Measurements from ENCODE around the gene DNLZ.

Gene DNLZ

GRCh38 chr9:136341769-136342168 lies 21.8 kb downstream of the DNLZ start:
- DNase-seq, result no peak

DNA sequence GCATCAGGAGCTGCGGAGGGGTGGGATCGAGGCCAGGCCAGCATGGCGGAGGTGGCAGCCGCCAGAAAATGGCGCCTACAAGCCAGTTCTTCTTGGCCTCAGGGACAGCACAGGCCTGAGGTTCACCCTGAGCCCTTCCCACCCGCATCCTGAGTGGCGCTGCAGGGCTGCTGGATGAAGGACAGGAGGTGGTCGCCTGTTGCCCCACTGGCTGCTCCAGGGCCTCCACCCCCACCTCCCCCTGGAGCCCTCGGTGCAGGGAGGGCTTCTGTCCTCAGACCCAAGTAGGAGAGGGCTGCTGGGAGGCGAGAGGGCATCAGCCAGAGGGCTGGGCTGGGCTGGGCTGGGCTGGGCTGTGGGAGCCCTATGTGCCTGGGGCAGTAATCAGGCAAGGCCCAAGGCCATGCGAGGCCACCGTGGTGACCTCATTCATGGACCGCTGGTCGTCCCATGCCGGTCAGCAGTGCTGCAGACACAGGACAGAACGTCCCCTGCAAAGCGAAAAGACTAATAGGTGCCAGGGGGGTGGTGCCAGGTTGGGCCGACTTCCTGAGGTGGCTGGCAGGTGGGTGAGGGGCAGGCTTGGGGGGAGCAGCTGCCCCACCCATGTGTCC lies 22.4 kb downstream of the DNLZ start:
- no peak for DNase-seq

DNA sequence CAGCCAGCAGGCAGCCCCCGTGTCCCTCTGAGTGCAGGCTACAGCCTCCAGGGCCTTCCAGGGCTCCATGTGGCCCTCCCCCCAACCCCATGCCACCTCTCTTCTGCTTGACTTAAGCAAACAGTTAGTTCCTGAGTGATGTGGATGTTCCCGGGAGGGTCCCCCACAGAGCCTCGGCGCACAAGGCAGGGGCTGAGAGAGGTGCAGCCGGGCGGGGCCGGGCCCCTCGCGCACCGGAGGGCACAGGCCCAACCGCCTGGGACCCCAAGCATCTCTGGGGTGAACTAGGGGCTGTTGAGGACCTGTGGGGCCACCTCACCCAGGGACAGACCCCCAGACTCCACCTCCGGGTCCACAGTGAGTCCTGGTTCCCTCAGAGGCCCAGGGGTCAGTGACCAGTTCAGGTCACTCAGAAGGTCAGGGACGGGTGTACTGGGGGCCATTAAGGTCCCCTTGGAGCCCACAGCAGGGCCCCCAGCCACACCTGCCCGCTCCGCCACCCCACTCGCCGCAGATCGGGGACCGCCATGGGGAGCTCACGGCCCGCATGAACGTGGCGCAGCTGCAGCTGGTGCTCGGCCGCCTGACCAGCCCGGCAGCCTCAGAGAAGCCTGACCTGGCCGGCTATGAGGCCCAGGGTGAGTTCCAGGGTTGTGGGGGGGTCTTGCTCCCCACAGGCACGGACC lies 23.0 kb downstream of the DNLZ start:
- DNase-seq, result no peak

DNA sequence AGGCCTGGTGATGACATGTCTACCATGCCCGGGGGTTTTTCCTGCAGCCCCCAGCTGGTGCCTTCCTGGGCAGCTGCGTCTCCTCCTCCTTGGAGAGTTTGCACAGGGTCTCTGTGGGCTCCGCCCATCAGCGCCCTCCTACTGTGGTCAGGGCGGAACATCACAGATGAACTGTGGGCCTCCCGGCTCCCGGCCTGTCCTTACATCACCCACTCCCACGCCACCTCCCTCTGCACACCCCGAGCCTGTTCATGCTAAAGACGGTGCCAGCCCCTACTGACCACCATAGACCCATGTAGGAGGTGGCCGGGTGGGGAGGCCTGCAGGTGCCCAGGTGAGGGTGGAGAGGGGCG lies 23.6 kb downstream of the DNLZ start:
- DNase-seq, result no peak

DNA sequence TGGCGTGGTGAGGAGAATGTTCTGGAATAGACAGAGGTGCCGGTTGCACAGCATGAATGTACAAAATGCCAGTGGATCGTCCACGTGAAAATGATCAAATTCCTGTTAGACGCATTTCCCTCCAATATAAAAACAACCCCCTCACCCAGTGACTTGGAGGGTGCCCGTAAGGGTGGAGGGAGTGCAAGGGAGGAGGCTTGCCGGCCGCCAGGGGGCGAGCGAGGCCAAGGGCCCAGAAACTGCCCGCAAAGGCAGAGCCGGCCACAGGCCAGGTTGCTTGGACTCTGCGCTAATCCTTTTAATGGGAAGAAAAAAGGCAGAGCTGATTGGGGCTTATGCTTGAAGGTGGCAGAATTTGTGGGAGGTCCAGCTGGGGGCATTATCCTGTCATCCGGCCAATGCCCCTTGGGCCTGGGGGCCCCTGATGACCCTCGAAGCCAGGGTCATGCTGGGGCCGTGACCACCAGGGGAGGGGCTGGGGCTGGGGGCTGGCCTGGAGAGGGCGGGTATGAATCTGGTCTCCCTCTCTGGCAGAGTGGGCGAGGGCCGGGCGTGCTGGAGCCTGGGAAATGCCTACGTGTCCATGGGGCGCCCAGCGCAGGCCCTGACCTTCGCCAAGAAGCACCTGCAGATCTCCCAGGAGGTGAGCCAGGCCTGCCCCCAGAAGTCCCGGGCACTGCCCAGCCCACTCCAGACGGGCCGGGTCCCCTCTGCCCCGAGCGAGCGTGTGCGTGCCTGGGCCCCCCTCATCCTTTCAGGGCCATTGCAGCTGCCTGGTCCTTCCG lies 24.2 kb downstream of the DNLZ start:
- DNase-seq, result peak; percentile 75

DNA sequence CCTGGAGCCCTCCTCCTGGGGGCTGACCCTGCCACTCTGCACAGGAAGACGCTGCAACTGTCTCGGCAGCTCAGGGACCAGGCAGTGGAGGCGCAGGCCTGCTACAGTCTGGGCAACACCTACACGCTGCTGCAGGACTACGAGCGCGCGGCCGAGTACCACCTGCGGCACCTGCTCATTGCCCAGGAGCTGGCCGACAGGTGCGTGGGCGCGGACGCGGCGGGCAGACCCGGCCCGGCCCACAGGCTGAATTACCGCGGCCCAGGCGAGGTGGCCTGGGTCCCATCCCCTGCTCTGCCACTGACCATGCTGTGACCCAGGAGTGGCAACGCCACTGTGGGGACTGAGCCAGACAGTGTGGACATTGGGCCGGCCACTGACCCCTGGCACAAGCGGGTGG lies 25.0 kb downstream of the DNLZ start:
- no peak for DNase-seq

DNA sequence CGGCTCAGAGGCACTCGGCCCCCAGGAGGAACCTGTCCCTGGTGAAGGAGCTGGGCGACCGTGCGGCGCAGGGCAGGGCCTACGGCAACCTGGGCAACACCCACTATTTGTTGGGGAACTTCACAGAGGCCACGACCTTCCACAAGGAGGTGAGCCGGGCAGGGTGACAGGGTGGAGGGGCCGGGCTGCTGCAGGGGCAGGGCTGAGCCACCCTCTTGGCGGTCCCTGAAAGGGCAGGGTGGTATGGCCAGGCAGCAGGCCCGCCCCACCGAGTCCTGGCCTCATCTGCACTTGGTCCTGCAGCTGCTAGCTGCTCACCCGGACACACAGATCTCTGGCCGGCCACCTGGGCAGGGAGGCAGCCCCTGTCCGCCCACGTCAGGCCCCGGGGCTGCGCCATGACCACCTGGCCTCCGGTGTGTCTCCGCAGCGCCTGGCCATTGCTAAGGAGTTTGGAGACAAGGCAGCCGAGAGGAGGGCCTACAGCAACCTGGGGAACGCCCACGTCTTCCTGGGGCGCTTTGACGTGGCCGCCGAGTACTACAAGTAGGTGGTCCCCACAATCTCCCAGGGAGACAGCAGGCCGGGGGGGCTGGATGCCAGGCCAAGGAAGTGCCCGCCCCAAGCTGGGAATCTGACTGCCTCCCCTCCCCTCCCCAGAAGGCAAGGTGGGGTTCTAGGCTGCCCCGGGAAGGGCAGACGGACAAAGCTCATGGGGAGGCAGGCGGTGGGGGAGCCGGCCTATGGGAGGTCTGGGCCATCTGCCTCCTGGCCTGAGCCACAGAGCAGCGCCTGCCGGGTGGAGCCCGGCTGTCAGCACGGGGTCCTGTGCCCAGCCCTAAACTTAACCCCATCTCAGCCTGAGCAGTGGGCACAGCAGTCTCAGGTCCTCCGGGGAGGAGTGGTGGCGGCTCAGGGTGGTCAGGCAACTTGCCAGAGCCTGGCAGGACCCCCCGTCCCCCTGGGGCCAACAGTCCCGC lies 25.8 kb downstream of the DNLZ start:
- no peak for DNase-seq

- no peak for DNase-seq
These were observed 26.7 kb downstream of the DNLZ start for GRCh38 chr9:136336881-136337280.

DNA sequence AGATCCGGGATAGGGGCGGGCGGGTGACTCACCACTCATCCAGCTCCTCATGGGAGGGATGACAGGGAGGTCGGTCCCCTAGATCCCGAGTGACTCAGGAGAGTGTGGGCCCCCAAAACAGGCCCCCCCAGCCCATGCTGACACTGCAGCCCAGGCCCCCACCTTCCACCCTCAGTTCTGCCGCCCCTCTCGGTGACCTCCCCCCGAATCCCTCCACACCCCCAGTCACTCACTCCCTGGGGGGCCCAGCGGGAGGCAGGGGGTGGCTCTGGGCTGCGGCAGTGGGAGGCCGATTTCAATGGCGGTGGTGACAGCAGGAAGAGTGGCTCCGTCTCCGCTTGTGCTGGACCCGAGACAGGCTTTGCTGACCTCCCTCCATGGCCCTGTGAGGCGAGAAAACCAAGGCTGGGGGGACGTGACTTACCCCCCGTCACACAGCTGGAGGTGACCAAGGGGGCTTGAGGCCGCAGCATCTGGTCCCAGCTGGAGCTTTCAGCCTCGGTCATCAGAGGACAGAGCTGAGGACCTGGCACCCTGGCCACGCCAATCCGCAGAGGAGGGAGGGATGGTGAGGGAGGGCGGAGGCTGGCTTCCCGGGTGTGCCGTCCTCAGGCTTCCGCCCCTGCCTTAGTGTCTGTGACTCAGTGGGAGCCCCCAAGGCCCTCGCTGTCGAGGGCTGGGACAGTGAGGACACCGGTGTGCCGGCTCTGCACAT lies 27.2 kb downstream of the DNLZ start:
- no peak for DNase-seq

- DNase-seq, result no peak
These were observed 28.0 kb downstream of the DNLZ start for GRCh38 chr9:136335296-136336155.

DNA sequence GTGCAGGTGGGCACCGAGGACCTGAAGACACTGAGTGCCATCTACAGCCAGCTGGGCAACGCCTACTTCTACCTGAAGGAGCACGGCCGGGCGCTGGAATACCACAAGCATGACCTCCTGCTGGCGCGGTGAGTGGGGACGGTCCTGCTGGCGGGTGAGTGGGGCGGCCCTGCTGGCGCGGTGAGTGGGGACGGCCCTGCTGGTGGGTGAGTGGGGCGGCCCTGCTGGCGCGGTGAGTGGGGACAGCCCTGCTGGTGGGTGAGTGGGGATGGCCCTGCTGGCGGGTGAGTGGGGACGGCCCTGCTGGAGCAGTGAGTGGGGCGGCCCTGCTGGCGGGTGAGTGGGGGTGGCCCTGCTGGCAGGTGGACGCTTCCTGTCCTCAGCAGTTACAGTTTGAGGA lies 29.0 kb downstream of the DNLZ start:
- DNase-seq, result no peak

DNA sequence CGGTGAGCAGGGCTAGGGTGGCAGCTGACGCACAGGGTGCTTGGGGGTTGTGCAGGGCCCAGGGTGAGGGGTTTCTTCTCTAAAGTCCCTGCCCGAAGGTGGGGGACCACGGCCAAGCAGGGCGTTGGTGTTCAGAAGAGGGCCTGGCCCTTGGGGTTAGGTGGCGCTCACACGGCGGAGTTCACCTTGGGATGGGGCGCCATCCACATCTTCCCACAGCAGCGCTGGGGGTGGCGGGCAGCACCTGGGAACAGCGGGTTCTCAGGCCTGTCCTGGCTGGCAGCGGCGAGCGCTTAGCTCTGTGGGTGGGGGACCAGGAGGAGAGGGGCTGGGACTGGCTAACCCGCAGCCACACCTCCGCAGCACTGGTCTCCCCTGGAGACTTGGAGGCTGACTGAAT lies 30.1 kb downstream of the DNLZ start:
- DNase-seq, result no peak

DNA sequence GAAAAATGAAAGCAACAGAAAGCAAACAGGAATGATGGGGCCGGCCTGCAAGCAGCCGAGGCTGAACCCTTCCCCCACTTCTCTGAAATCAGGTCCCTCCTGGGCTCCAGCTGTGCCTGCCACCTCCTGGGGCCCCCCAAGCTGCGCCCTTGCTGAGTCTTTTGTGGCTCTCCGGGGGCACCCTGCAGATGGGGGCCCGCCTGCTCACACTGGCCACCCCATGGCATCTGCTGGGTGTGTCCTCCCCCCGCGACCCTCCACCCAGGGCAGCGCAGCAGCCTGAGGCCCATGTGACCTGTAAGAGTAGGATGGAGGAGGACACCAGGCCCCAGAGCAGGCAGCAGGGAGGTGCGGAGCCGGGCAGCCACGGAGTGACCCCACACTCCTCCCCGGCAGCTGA lies 30.5 kb downstream of the DNLZ start:
- DNase-seq, result no peak

- DNase-seq, result no peak
These were observed 31.0 kb downstream of the DNLZ start for GRCh38 chr9:136332482-136332983.

DNA sequence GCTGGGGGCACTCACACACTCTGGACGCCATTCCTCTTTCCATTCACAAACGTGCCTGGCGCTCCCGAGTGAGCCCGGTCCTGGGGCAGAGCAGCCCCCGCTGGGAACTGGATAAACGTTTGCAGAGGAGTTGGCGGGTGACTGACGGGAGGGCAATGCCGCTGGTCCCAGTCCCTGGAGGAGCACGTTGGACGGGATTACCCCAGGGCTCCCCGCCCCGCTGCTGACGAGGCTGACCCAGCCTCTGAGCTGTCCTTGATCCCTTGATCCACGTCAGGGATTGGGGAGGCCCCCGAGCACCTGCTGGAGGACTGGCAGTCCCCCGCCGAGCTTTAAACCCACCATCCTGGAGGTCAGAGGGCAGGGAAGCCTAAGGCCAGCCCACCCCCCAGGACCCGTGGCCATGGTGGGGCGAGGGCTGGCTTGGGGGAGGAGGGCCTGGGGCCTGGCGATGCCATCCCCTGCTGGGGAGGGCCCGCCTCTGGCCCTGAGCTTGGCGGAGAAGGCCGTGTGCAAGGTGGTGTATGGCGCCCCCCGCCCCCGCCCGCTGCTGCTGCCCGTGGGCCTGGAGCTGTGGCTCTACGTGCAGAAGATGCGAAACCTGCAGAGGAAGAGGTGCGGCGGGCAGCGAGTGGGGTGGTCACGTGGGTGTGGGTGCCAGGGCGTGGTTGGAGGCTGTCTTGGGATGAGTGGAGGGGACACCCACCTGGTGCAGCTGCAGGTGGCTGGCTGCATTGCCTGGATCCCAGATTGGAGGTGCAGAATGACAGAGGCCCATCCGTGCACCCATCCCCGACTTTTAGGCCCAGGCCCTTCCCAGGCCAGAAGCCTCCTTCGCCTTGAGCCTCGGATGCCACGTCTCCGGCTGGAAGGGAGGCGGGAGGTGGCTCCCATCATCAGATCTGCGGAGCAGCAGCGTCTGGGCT lies 31.7 kb downstream of the DNLZ start:
- no peak for DNase-seq

DNA sequence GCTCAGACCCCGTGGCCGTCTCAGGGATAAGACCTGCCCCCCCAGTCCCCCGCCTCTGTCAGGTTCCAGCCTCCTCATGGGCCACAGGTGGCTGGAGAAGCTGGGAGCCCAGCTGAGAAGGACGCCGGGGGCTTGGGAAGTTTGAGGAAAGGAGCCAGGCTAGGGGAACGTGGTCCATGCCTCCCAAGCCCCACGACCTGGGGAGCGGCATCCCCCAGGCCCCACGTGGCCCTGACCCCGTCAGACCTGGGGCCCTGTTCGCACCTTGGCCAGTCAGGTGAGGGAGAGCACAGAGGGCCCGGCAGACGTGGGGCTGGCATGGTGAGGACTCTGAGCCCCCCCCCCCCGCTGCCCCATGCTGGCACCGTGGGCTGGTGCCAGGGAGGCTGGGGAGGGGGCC lies 32.5 kb downstream of the DNLZ start:
- no peak for DNase-seq

GRCh38 chr9:136330406-136330990 lies 33.0 kb downstream of the DNLZ start:
- DNase-seq, result no peak

- no peak for DNase-seq
These were observed 33.7 kb downstream of the DNLZ start for GRCh38 chr9:136329636-136330405.

GRCh38 chr9:136329211-136329627 lies 34.3 kb downstream of the DNLZ start:
- DNase-seq, result no peak

Measured in femur (tissue), 1 donor.